ENCODE data around the gene PIEZO1. TPM values are rescaled to one million over a fixed set of nuclear protein-coding genes. Genes with fewer than 3 reads are reported as not detected.

PIEZO1 gene
- total and polyA plus RNA-seq, 11 donors: 14.2 to 59.7 (median 31.2) TPM

- Histone ChIP-seq H3K4me3 (no peak overlapping the region), H3K9me3 (no peaks in the 10 kb centered on the region), H3K36me3 (peaks cover 0 to 72% (median 16%) of the 10 kb centered on the region in 9 donors), H3K27ac (no peak overlapping the region), H3K27me3 (no peaks in the 10 kb centered on the region), H3K4me1 (peaks cover 0 to 11% (median 0%) of the 10 kb centered on the region in 12 donors)
- no peak for TF ChIP-seq POLR2A (IDR thresholded peaks at IDR 0.05)
- TF ChIP-seq, protein P1, sequence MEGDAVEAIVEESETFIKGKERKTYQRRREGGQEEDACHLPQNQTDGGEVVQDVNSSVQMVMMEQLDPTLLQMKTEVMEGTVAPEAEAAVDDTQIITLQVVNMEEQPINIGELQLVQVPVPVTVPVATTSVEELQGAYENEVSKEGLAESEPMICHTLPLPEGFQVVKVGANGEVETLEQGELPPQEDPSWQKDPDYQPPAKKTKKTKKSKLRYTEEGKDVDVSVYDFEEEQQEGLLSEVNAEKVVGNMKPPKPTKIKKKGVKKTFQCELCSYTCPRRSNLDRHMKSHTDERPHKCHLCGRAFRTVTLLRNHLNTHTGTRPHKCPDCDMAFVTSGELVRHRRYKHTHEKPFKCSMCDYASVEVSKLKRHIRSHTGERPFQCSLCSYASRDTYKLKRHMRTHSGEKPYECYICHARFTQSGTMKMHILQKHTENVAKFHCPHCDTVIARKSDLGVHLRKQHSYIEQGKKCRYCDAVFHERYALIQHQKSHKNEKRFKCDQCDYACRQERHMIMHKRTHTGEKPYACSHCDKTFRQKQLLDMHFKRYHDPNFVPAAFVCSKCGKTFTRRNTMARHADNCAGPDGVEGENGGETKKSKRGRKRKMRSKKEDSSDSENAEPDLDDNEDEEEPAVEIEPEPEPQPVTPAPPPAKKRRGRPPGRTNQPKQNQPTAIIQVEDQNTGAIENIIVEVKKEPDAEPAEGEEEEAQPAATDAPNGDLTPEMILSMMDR (IDR thresholded peaks at IDR 0.05): no peak
- no peak for DNase-seq
- intact Hi-C loops (cut with DNase I): loop anchor here in 1 of 10 donors (10.0 kb wide), 1 partner anchor 481 kb away; the partner anchor contains the start of gene ZNF778
- 86 to 93% (median 91%) methylated on average over 19 to 27 of the region's 27 CpGs for WGBS, 4 donors
- ATAC-seq: no peak
Observed at GRCh38 chr16:88733630-88734360, 51.2 kb downstream of the PIEZO1 start.

DNA sequence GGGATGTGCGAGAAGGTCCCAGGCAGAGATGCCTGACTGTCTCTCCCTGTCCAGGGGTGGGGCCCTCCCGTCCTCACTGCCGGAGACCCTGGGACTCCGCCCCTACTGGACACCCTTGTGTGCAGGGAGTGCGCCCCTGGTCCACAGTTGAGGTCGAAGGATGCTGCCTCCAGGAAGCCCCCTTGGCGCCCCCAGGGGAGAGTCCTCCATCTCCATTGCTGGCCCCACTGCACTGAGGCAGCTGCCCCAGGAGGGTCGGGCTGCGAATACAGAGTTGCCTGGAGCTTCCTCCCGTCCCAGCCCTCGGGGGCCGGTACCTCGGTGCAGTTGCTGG lies 52.1 kb downstream of the PIEZO1 start:
- Histone ChIP-seq H3K4me1 (peaks cover 0 to 10% (median 0%) of the 10 kb centered on the region in 12 donors), H3K9me3 (no peaks in the 10 kb centered on the region), H3K27ac (no peak overlapping the region), H3K36me3 (peaks cover 0 to 66% (median 16%) of the 10 kb centered on the region in 9 donors), H3K27me3 (no peaks in the 10 kb centered on the region), H3K4me3 (no peak overlapping the region)
- no peak for DNase-seq
- intact Hi-C loops (cut with DNase I): loop anchor here in 1 of 10 donors (10.0 kb wide), 1 partner anchor 482 kb away; the partner anchor contains the start of gene ZNF778
- TF ChIP-seq, protein P1 (IDR thresholded peaks at IDR 0.05): no peak
- TF ChIP-seq POLR2A (IDR thresholded peaks at IDR 0.05): no peak
- no peak for ATAC-seq
- 87 to 90% (median 89%) methylated on average over 11 to 13 of the region's 13 CpGs for WGBS, 4 donors

GRCh38 chr16:88732172-88732960 lies 52.7 kb downstream of the PIEZO1 start:
- H3K4me3 ChIP-seq: no peak overlapping the region
- ATAC-seq (no peak), DNase-seq (no peak)
- no peaks in the 10 kb centered on the region for H3K27me3 ChIP-seq
- TF ChIP-seq, protein P1 (IDR thresholded peaks at IDR 0.05): no peak
- no peak for TF ChIP-seq POLR2A (IDR thresholded peaks at IDR 0.05)
- intact Hi-C loops (cut with DNase I): loop anchor here in 1 of 10 donors (10.0 kb wide), 1 partner anchor 482 kb away; the partner anchor contains the start of gene ZNF778
- H3K4me1 ChIP-seq: peaks cover 0 to 9% (median 0%) of the 10 kb centered on the region in 12 donors
- WGBS, 4 donors: 82 to 87% (median 85%) methylated on average over 21 to 30 of the region's 30 CpGs
- H3K27ac ChIP-seq: no peak overlapping the region
- no peaks in the 10 kb centered on the region for H3K9me3 ChIP-seq
- peaks cover 0 to 71% (median 16%) of the 10 kb centered on the region in 9 donors for H3K36me3 ChIP-seq

DNA sequence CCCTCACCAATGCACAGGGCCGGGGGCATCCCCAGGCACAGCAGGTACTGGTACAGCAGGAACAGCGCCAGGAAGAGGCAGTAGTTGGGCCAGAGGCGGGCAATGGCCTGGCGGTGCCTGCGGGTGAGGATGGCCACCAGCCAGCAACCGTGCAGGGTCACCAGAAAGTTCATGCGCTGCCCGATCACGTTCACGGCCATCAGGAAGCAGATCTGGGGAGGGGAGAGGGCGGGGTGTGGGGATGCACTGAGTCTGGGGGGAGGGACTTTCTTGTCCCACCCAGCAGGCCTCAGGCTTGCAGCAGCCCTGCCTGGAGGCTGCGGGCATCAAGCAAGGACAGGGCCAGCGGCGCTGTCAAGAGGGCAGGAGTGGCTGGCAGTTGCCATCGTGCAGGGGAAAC lies 53.3 kb downstream of the PIEZO1 start:
- intact Hi-C loops (cut with DNase I): loop anchor here in 1 of 10 donors (10.0 kb wide), 1 partner anchor 483 kb away; the partner anchor contains the start of gene ZNF778

More for the DNA sequence above, 53.3 kb downstream of the PIEZO1 start:
- ATAC-seq (no peak), DNase-seq (no peak)
- TF ChIP-seq POLR2A (IDR thresholded peaks at IDR 0.05): no peak
- TF ChIP-seq, protein P1 (IDR thresholded peaks at IDR 0.05): no peak
- H3K27me3 ChIP-seq: no peaks in the 10 kb centered on the region
- no peak overlapping the region for H3K4me3 ChIP-seq
- 73 to 94% (median 74%) methylated on average over 11 to 15 of the region's 15 CpGs for WGBS, 4 donors
- H3K27ac ChIP-seq: no peak overlapping the region
- H3K36me3 ChIP-seq: peaks cover 0 to 78% (median 22%) of the 10 kb centered on the region in 9 donors
- peaks cover 0 to 5% (median 0%) of the 10 kb centered on the region in 12 donors for H3K4me1 ChIP-seq
- H3K9me3 ChIP-seq: no peaks in the 10 kb centered on the region

All from heart left ventricle (tissue), 16 donors.